ENCODE data around the gene HYAL3. TPM values are rescaled to one million over a fixed set of nuclear protein-coding genes. Genes with fewer than 3 reads are reported as not detected.

Gene HYAL3
- total and polyA plus RNA-seq, 2 donors from 2014 or later, result 2.0 to 3.2 TPM

- H3K36me3 ChIP-seq (ENCODE audit: control insufficient read depth in 2 of 3, insufficient read depth in 3 of 3, low read length in 3 of 3), result peaks cover 4 to 41% (median 23%) of the 10 kb centered on the region in 3 donors
- FAIRE-seq (peak; percentile 52), DNase-seq (peak; percentile 97 to 99 (median 98))
- peak within 1 kb of the TSS; percentile 68 to 89 (median 70) for H3K4me3 ChIP-seq (ENCODE audit: low read length in 3 of 3)
- peak within 1 kb of the TSS; percentile 44 to 90 (median 84) for H3K9ac ChIP-seq (ENCODE audit: low read length in 3 of 3)
- no peak for TF ChIP-seq CTCF (IDR thresholded peaks at IDR 0.05; ENCODE audit: borderline replicate concordance, extremely low read depth, insufficient read depth)
- peaks cover 0 to 22% (median 12%) of the 10 kb centered on the region in 3 donors for H3K4me1 ChIP-seq (ENCODE audit: control insufficient read depth in 2 of 3, insufficient read depth in 2 of 3, low read depth in 1 of 3, low read length in 3 of 3)
- intact Hi-C loops (cut with DNase I), result no loop called here
- H3K27me3 ChIP-seq (ENCODE audit: control insufficient read depth, insufficient read depth, low read length), result no peaks in the 10 kb centered on the region
- no peaks in the 10 kb centered on the region for H3K9me3 ChIP-seq (ENCODE audit: control insufficient read depth in 2 of 3, insufficient read depth in 1 of 3, low read length in 3 of 3)
- peak within 1 kb of the TSS; percentile 77 to 87 for H3K27ac ChIP-seq (ENCODE audit: low read depth in 2 of 2, low read length in 2 of 2)
Measured at GRCh38 chr3:50327943-50328691, 28.9 kb upstream of the HYAL3 start, which contains the start of gene TUSC2. Gene TUSC2 (minus strand): TSS chr3:50328223. CDS start chr3:50328099, 124 bp downstream.

- peak overlapping the region; percentile 68 to 89 (median 70) for H3K4me3 ChIP-seq (ENCODE audit: low read length in 3 of 3)
- TF ChIP-seq CTCF (IDR thresholded peaks at IDR 0.05; ENCODE audit: borderline replicate concordance, extremely low read depth, insufficient read depth), result no peak
- DNase-seq (no peak), FAIRE-seq (no peak)
- H3K27me3 ChIP-seq (ENCODE audit: control insufficient read depth, insufficient read depth, low read length), result no peaks in the 10 kb centered on the region
- peak overlapping the region in 2 of 3 donors; percentile 44 to 90 for H3K9ac ChIP-seq (ENCODE audit: low read length in 3 of 3)
- peaks cover 4 to 40% (median 23%) of the 10 kb centered on the region in 3 donors for H3K36me3 ChIP-seq (ENCODE audit: control insufficient read depth in 2 of 3, insufficient read depth in 3 of 3, low read length in 3 of 3)
- H3K27ac ChIP-seq (ENCODE audit: low read depth in 2 of 2, low read length in 2 of 2), result no peak overlapping the region
- H3K4me1 ChIP-seq (ENCODE audit: control insufficient read depth in 2 of 3, insufficient read depth in 2 of 3, low read depth in 1 of 3, low read length in 3 of 3), result peaks cover 0 to 27% (median 12%) of the 10 kb centered on the region in 3 donors
- intact Hi-C loops (cut with DNase I), result no loop called here
- H3K9me3 ChIP-seq (ENCODE audit: control insufficient read depth in 2 of 3, insufficient read depth in 1 of 3, low read length in 3 of 3), result no peaks in the 10 kb centered on the region
Measured at GRCh38 chr3:50327129-50327528, 27.9 kb upstream of the HYAL3 start.

GRCh38 chr3:50326182-50326541, 27.0 kb upstream of the HYAL3 start:
- Histone ChIP-seq H3K9ac (ENCODE audit: low read length in 3 of 3) (no peak overlapping the region), H3K27me3 (ENCODE audit: control insufficient read depth, insufficient read depth, low read length) (no peaks in the 10 kb centered on the region), H3K4me1 (ENCODE audit: control insufficient read depth in 2 of 3, insufficient read depth in 2 of 3, low read depth in 1 of 3, low read length in 3 of 3) (peaks cover 0 to 28% (median 12%) of the 10 kb centered on the region in 3 donors), H3K4me3 (ENCODE audit: low read length in 3 of 3) (no peak overlapping the region), H3K27ac (ENCODE audit: low read depth in 2 of 2, low read length in 2 of 2) (no peak overlapping the region), H3K9me3 (ENCODE audit: control insufficient read depth in 2 of 3, insufficient read depth in 1 of 3, low read length in 3 of 3) (no peaks in the 10 kb centered on the region), H3K36me3 (ENCODE audit: control insufficient read depth in 2 of 3, insufficient read depth in 3 of 3, low read length in 3 of 3) (peaks cover 4 to 31% (median 15%) of the 10 kb centered on the region in 3 donors)
- no peak for FAIRE-seq
- intact Hi-C loops (cut with DNase I), result no loop called here
- no peak for DNase-seq
- TF ChIP-seq CTCF (IDR thresholded peaks at IDR 0.05; ENCODE audit: borderline replicate concordance, extremely low read depth, insufficient read depth), result no peak
